Measurements from ENCODE around the gene MTRFR.
"Not testable (repeated sequence)": the region's sequence is repeated elsewhere in the genome, so short reads cannot be mapped to it uniquely, and the experiment has no call there.

The MTRFR gene

GRCh38 chr12:123238330-123238682 is 5.1 kb downstream of the MTRFR start:
- no peak overlapping the region for H3K9ac ChIP-seq (ENCODE audit: low read depth, low read length)
- H3K36me3 ChIP-seq (ENCODE audit: insufficient read depth, low read length), result no peaks in the 10 kb centered on the region; the same call in none of the 2 replicates
- no peaks in the 10 kb centered on the region for H3K9me3 ChIP-seq (ENCODE audit: control insufficient read depth, insufficient read depth, low read length)
- H3K4me1 ChIP-seq (ENCODE audit: insufficient read depth, low read length), result no peaks in the 10 kb centered on the region

- no peaks in the 10 kb centered on the region for H3K9me3 ChIP-seq (ENCODE audit: control insufficient read depth, insufficient read depth, low read length)
- no peaks in the 10 kb centered on the region; the same call in none of the 2 replicates for H3K36me3 ChIP-seq (ENCODE audit: insufficient read depth, low read length)
- no peaks in the 10 kb centered on the region for H3K4me1 ChIP-seq (ENCODE audit: insufficient read depth, low read length)
- no peak overlapping the region for H3K9ac ChIP-seq (ENCODE audit: low read depth, low read length)
Observed at GRCh38 chr12:123238961-123239360, 5.7 kb downstream of the MTRFR start.

- H3K4me1 ChIP-seq (ENCODE audit: insufficient read depth, low read length), result no peaks in the 10 kb centered on the region
- no peaks in the 10 kb centered on the region for H3K9me3 ChIP-seq (ENCODE audit: control insufficient read depth, insufficient read depth, low read length)
- no peak overlapping the region for H3K9ac ChIP-seq (ENCODE audit: low read depth, low read length)
- H3K36me3 ChIP-seq (ENCODE audit: insufficient read depth, low read length), result no peaks in the 10 kb centered on the region; the same call in 1 of the 2 replicates
Observed at GRCh38 chr12:123242116-123242904, 9.1 kb downstream of the MTRFR start.

- no peaks in the 10 kb centered on the region for H3K4me1 ChIP-seq (ENCODE audit: insufficient read depth, low read length)
- no peak overlapping the region for H3K9ac ChIP-seq (ENCODE audit: low read depth, low read length)
- no peaks in the 10 kb centered on the region for H3K36me3 ChIP-seq (ENCODE audit: insufficient read depth, low read length)
- H3K9me3 ChIP-seq (ENCODE audit: control insufficient read depth, insufficient read depth, low read length), result no peaks in the 10 kb centered on the region
Observed at GRCh38 chr12:123243671-123244262, 10.5 kb downstream of the MTRFR start.

GRCh38 chr12:123245678-123246077 is 12.4 kb downstream of the MTRFR start:
- Histone ChIP-seq H3K36me3 (ENCODE audit: insufficient read depth, low read length) (no peaks in the 10 kb centered on the region), H3K4me1 (ENCODE audit: insufficient read depth, low read length) (peaks cover 4% of the 10 kb centered on the region), H3K9me3 (ENCODE audit: control insufficient read depth, insufficient read depth, low read length) (no peaks in the 10 kb centered on the region), H3K9ac (ENCODE audit: low read depth, low read length) (no peak overlapping the region)

GRCh38 chr12:123248129-123248528 is 14.9 kb downstream of the MTRFR start:
- H3K36me3 ChIP-seq (ENCODE audit: insufficient read depth, low read length); H3K9me3 ChIP-seq (ENCODE audit: control insufficient read depth, insufficient read depth, low read length); H3K9ac ChIP-seq (ENCODE audit: low read depth, low read length): not testable (repeated sequence)
- peaks cover 14% of the 10 kb centered on the region for H3K4me1 ChIP-seq (ENCODE audit: insufficient read depth, low read length)

- not testable (repeated sequence) for H3K36me3 ChIP-seq (ENCODE audit: insufficient read depth, low read length); H3K9ac ChIP-seq (ENCODE audit: low read depth, low read length); H3K9me3 ChIP-seq (ENCODE audit: control insufficient read depth, insufficient read depth, low read length)
- H3K4me1 ChIP-seq (ENCODE audit: insufficient read depth, low read length), result peaks cover 14% of the 10 kb centered on the region
Observed at GRCh38 chr12:123248996-123249741, 15.9 kb downstream of the MTRFR start.

- peaks cover 6% of the 10 kb centered on the region for H3K36me3 ChIP-seq (ENCODE audit: insufficient read depth, low read length)
Observed at GRCh38 chr12:123250471-123251383, 17.5 kb downstream of the MTRFR start.

GRCh38 chr12:123251403-123252076 is 18.3 kb downstream of the MTRFR start:
- Histone ChIP-seq H3K36me3 (ENCODE audit: insufficient read depth, low read length) (peaks cover 10% of the 10 kb centered on the region), H3K9me3 (ENCODE audit: control insufficient read depth, insufficient read depth, low read length) (no peaks in the 10 kb centered on the region), H3K4me1 (ENCODE audit: insufficient read depth, low read length) (peaks cover 14% of the 10 kb centered on the region), H3K9ac (ENCODE audit: low read depth, low read length) (no peak overlapping the region)

More at GRCh38 chr12:123250471-123251383, 17.5 kb downstream of the MTRFR start:
- no peaks in the 10 kb centered on the region for H3K9me3 ChIP-seq (ENCODE audit: control insufficient read depth, insufficient read depth, low read length)
- H3K9ac ChIP-seq (ENCODE audit: low read depth, low read length), result peak overlapping the region; percentile 22
- peaks cover 14% of the 10 kb centered on the region for H3K4me1 ChIP-seq (ENCODE audit: insufficient read depth, low read length)

- peaks cover 14% of the 10 kb centered on the region for H3K4me1 ChIP-seq (ENCODE audit: insufficient read depth, low read length)
- not testable (repeated sequence) for H3K9me3 ChIP-seq (ENCODE audit: control insufficient read depth, insufficient read depth, low read length); H3K9ac ChIP-seq (ENCODE audit: low read depth, low read length); H3K36me3 ChIP-seq (ENCODE audit: insufficient read depth, low read length)
Observed at GRCh38 chr12:123252365-123252764, 19.1 kb downstream of the MTRFR start.

GRCh38 chr12:123253641-123254459 is 20.6 kb downstream of the MTRFR start:
- no peak overlapping the region for H3K9ac ChIP-seq (ENCODE audit: low read depth, low read length)
- H3K4me1 ChIP-seq (ENCODE audit: insufficient read depth, low read length), result peaks cover 14% of the 10 kb centered on the region
- H3K36me3 ChIP-seq (ENCODE audit: insufficient read depth, low read length), result peaks cover 15% of the 10 kb centered on the region
- no peaks in the 10 kb centered on the region for H3K9me3 ChIP-seq (ENCODE audit: control insufficient read depth, insufficient read depth, low read length)

GRCh38 chr12:123254853-123255446 is 21.7 kb downstream of the MTRFR start:
- Histone ChIP-seq H3K36me3 (ENCODE audit: insufficient read depth, low read length) (peaks cover 19% of the 10 kb centered on the region), H3K9me3 (ENCODE audit: control insufficient read depth, insufficient read depth, low read length) (no peaks in the 10 kb centered on the region), H3K9ac (ENCODE audit: low read depth, low read length) (no peak overlapping the region), H3K4me1 (ENCODE audit: insufficient read depth, low read length) (peaks cover 14% of the 10 kb centered on the region)

GRCh38 chr12:123258593-123258992 is 25.4 kb downstream of the MTRFR start:
- Histone ChIP-seq H3K4me1 (ENCODE audit: insufficient read depth, low read length) (peaks cover 7% of the 10 kb centered on the region; the same call in 1 of the 2 replicates), H3K9me3 (ENCODE audit: control insufficient read depth, insufficient read depth, low read length) (no peaks in the 10 kb centered on the region), H3K36me3 (ENCODE audit: insufficient read depth, low read length) (peaks cover 34% of the 10 kb centered on the region), H3K9ac (ENCODE audit: low read depth, low read length) (no peak overlapping the region)

All from ES-I3 (cell line).